T-helper 2 cell treated with Interferon-gamma antibody and Interleukin-4, amounts not matched to agents 100 ng/mL and 5 ng/mL, for 36 hours (primary cell): ENCODE data around the gene TMPRSS13. TPM values are rescaled to one million over a fixed set of nuclear protein-coding genes. Genes with fewer than 3 reads are reported as not detected.

Experiments used
- intact Hi-C: fragments of 100-400 bp; cut with micrococcal nuclease; formaldehyde crosslinking; loops from one replicate; pipeline ENCODE4 v1.15.1; 2023
- total RNA-seq: library from RNA; stranded (reverse); gene quantifications from 2 replicates; pipeline ENCODE4 v1.2.3, GENCODE V29; 2022

Gene TMPRSS13
- total RNA-seq, 1 donor from 2014 or later: 2.8 TPM

GRCh38 chr11:117914398-117914761 lies 14.8 kb downstream of the TMPRSS13 start:
- intact Hi-C loops: no loop called here

- intact Hi-C loops: no loop called here
Measured at GRCh38 chr11:117913736-117914397, 15.3 kb downstream of the TMPRSS13 start.

- intact Hi-C loops: no loop called here
Measured at GRCh38 chr11:117912497-117912896, 16.7 kb downstream of the TMPRSS13 start.

DNA sequence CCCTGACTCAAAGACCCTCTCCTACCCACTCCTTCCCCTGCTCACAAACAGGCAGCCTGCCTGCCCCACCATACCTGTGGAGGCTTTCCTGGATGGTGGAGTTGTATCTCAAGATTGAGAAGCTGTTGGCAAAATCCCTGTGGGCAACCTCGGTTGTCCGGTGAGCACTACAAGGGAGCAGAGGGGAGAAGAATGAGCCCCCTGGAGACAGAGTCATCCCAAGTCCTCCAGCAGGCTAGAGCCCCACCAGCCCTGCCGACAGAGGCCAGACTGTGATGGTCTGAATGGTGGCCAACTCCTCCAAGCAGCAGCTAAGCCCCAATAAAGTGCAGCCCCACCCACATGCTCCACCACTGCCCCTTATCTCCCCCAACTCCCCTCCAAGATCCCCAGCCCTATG lies 17.5 kb downstream of the TMPRSS13 start:
- intact Hi-C loops: no loop called here

GRCh38 chr11:117910941-117911655 lies 18.1 kb downstream of the TMPRSS13 start:
- intact Hi-C loops: no loop called here

DNA sequence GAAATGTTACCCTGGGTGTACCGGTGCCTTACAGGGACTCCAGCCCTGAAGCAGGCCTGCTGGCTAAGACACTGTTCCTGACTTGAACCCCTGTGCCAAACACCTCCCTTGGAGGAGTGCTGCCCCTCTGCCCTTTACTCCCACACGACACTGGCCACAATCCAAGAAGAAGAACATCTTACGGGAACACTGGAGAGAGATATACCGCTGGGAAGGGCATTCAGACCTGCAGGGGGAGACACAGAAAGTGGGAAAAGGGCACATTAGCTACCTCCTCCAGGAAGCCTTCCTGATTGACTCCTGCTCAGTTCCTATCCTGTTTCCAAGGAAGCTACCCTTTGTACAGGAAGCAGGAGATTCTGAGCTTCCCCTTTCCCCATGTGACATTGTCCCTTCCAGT lies 18.7 kb downstream of the TMPRSS13 start:
- intact Hi-C loops: no loop called here

DNA sequence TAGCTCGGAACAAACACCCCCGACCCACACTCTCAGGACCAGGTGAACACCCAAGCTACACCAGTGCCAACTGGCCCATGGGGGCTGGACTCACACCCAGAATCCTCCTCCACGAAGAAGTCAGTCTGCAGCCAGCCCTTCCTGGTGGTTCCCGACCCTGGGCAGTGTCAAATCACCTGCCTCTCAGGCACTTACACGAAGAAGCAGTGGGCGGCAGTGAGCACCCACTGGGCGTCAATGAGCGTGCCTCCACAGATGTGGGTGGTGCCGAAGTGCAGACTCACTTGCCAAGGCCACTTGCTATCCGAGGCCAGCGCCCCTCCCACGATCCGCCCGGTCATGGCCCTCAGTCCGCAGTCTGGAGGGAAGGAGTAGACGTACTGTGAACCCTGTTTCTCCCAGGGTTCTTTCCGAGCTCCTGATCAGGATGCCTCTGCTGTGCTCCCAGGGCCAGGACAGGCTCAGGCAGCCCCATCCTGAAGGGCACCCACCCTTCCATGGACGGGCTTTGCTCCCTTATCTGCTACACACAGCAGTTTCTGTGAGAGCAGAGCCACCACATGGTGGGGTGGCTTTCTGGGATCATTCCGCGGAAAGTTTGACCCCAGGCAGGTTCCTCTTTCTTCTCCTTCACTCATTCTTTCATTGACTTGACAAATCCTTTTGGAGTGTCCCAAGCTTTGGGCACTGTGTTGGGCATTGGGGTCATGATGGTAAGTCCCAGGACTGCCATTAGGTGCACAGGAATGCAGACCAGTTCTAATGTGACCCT lies 19.4 kb downstream of the TMPRSS13 start:
- intact Hi-C loops: no loop called here

DNA sequence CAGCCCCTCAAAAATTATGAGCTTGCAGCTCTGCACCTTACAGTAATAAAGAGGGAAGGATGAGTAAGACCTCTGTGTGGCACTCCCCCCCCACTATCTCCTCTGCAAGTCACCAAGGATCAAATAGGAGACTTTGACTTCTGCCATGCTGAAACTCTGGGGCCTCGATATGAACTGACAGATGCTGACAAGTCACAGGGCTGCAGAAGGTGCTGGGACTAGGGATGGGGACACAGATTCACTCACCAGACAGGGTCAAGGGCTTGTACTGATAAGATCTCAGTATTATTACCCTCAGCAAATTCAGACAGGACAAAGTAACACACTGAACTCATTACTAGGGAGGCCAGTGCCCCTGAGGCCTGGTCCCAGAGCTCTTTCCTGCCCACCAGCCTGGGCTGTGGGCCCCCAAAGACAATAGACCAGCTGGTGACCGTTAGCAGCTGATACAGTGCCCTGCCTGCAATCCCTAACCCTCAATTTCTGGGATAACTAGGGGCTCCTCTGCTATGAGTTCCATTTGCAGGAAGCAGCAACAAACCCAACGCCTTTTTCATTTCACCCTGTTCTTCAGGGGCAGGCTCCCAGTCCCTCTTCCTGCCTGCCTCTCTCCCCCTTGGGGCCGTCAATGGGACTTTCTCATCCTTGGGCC lies 20.1 kb downstream of the TMPRSS13 start:
- intact Hi-C loops: no loop called here

DNA sequence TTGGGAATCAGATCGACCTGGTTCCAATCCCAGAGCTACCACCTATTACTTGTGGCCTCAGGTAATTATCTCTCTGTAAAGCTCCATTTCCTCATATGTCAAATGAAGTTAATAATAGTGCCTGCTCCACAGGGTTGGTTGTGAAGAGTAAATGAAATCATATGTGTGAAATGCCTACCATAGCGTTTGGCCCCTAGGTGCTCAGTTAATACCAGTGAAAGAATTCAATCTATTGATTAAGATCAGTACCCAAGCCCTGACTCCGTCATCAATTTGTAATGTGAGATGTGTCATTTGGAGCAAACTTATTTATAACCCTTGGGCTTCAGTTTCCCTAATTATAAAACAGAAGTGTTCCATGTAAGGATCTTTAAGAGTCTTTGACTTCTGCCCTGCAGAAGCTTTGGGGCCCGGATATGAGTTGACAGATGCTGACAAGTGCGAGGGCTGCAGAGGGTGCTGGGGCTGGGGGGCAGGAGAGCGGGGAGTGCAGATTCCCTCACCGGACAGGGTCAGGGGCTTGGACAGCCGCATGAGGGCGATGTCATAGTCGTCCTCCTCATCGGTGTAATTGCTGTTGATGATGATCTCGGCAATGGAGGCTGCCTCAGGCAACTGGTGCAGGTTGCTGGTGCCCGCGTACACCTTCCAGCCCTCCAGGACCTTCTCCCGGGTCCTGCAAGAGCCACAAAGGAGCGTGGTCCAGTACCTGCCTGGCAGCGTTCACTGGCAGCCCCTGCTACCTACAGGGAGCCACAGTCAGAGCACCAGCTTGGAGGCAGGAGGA lies 20.9 kb downstream of the TMPRSS13 start:
- intact Hi-C loops: no loop called here

DNA sequence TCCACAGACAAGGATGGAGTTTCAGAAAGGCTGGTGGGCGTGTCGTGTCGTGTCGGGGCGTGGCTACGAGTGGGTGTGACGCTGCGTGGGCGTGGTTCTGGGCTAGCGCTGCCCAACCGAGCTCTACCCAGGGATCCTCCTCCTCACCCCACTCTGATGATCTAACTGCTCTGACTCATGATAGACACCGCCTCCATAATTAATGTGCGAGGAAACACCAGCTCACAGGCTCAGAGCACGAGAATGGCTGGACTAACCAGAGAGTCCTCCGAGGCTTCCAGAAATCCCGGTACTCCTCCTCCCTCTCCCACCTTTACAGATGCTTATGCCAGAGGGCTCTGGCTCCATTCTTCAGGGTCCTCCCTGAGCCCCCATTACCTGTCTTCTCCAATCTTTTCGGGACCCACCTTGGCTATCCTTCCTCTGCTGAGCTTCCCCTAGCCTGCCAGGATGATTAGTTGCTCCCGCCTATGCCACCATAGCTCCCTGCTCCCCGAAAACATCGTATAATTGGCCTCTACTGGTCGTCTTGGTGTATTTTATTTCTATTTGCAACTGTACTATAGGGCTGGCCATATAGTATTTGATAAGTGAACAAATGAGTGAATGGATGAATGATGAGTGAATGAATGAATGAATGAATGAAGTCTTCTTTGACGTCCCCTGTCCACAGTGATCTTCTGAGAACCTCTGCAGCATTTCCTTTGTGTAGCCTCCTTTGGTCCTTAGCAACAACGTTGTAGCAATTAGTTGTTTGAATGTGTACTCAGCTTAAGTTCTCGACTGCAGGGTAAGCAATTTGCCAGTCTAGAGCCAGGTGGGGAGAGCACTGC lies 21.7 kb downstream of the TMPRSS13 start:
- intact Hi-C loops: loop anchor here (1.0 kb wide), 1 partner anchor 40 kb away; no protein-coding TSS in a partner anchor

GRCh38 chr11:117906710-117907109 lies 22.5 kb downstream of the TMPRSS13 start:
- intact Hi-C loops: loop anchor here (1.0 kb wide), 1 partner anchor 41 kb away; no protein-coding TSS in a partner anchor

GRCh38 chr11:117906126-117906525 lies 23.1 kb downstream of the TMPRSS13 start:
- intact Hi-C loops: no loop called here

GRCh38 chr11:117905524-117905923 lies 23.7 kb downstream of the TMPRSS13 start:
- intact Hi-C loops: no loop called here

GRCh38 chr11:117903505-117904382 lies 25.5 kb downstream of the TMPRSS13 start:
- intact Hi-C loops: no loop called here

DNA sequence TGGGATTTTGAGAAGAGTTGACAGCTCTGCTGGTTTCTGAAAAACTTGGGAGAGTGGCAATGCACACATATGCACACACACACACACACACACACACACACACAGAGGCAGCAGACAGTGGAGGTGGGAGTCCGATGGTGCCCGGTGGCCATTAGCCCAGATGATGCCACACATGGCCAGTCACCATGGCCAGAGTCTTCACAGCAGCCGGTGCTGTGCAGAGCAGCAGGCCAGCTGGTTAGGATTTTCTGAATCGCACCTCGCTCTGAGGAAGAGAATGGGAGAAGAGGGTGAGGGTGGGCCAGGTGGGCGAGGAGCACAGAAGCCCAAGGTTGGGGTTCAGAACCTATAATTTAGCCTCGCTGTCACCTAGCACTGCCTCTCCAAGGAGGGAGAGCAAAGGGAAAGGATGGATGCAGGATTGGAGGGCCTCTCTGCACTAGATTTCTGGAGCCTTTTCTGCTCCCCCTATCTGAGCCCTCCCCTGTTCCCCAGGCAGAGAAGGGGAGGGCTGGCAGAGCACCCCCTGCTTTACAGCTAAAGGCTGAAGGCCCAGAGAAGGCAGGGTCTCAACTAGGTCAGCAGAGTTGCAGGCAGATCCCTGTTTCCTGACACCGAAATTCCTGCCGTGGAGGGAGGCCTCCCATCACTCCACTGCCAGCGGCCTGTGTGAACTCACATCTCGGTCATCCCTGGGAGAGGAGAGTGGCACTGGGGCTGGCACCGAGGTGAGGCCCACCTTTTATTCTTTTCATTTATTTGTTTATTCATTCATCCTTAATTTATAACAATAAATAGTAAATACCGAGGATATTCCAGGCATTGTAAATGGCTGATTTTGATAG lies 27.0 kb downstream of the TMPRSS13 start:
- intact Hi-C loops: no loop called here

DNA sequence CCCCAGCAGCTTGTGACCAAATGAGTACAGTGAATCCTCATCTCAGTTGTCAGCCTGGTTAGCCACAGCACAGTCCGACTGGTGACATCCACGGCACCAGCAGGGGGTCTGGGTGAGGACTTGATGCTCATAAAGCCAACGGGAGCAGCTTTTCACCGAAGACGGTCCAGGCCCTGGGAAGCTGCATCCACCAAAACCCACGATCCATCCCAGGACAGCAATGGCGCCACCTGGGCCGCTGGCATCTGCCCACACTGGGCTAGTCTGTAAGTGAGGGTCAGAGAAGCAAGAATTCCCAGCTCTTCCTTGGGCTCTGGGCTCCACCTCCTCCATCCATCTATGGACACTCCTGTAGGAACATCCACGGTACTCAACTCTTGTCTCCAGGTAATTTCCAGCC lies 27.6 kb downstream of the TMPRSS13 start:
- intact Hi-C loops: no loop called here

- intact Hi-C loops: no loop called here
Measured at GRCh38 chr11:117900720-117901440, 28.3 kb downstream of the TMPRSS13 start.
